Measurements from ENCODE around the gene TSSK2. TPM values are rescaled to one million over a fixed set of nuclear protein-coding genes. Genes with fewer than 3 reads are reported as not detected.

TSSK2 gene
- total RNA-seq, 1 donor, result not detected

- Histone ChIP-seq H2AFZ (ENCODE audit: low read length) (no peak overlapping the region), H3K27me3 (ENCODE audit: insufficient read depth, low read length) (peaks cover 19% of the 10 kb centered on the region), H3K36me3 (ENCODE audit: insufficient read depth, low read length) (peaks cover 3% of the 10 kb centered on the region), H3K79me2 (ENCODE audit: insufficient read depth, low read length) (peaks cover 78% of the 10 kb centered on the region), H3K9me3 (ENCODE audit: low read depth, low read length) (no peaks in the 10 kb centered on the region), H4K20me1 (ENCODE audit: insufficient read depth, low read length) (peaks cover 40% of the 10 kb centered on the region), H3K4me1 (ENCODE audit: insufficient read depth, low read length) (peaks cover 39% of the 10 kb centered on the region), H3K4me2 (ENCODE audit: insufficient read depth, low read length) (peak overlapping the region; percentile 93), H3K4me3 (ENCODE audit: insufficient read depth, low read length) (peak overlapping the region; percentile 99), H3K27ac (ENCODE audit: low read depth, low read length) (peak overlapping the region; percentile 90)
- TF ChIP-seq CTCF (IDR thresholded peaks at IDR 0.05; ENCODE audit: extremely low read depth, low read depth, low read length), result no peak
- DNase-seq (ENCODE audit: insufficient read length, low spot score, missing footprints), result peak; percentile 58
Measured at GRCh38 chr22:19173047-19174035, 42.2 kb downstream of the TSSK2 start.

- no peaks in the 10 kb centered on the region for H3K9me3 ChIP-seq (ENCODE audit: low read depth, low read length)
- H3K4me3 ChIP-seq (ENCODE audit: insufficient read depth, low read length), result no peak overlapping the region
- no peak for TF ChIP-seq CTCF (IDR thresholded peaks at IDR 0.05; ENCODE audit: extremely low read depth, low read depth, low read length)
- no peak overlapping the region for H2AFZ ChIP-seq (ENCODE audit: low read length)
- H3K27ac ChIP-seq (ENCODE audit: low read depth, low read length), result peak overlapping the region; percentile 71
- H3K36me3 ChIP-seq (ENCODE audit: insufficient read depth, low read length), result peaks cover 3% of the 10 kb centered on the region
- peaks cover 8% of the 10 kb centered on the region for H3K27me3 ChIP-seq (ENCODE audit: insufficient read depth, low read length)
- peak; percentile 96 for DNase-seq (ENCODE audit: insufficient read length, low spot score, missing footprints)
- H3K79me2 ChIP-seq (ENCODE audit: insufficient read depth, low read length), result peaks cover 78% of the 10 kb centered on the region
- peaks cover 43% of the 10 kb centered on the region for H3K4me1 ChIP-seq (ENCODE audit: insufficient read depth, low read length)
- peaks cover 40% of the 10 kb centered on the region for H4K20me1 ChIP-seq (ENCODE audit: insufficient read depth, low read length)
- peak overlapping the region; percentile 17 for H3K4me2 ChIP-seq (ENCODE audit: insufficient read depth, low read length)
Measured at GRCh38 chr22:19174106-19175025, 43.3 kb downstream of the TSSK2 start.

- peak overlapping the region; percentile 17 for H3K4me2 ChIP-seq (ENCODE audit: insufficient read depth, low read length)
- TF ChIP-seq CTCF (IDR thresholded peaks at IDR 0.05; ENCODE audit: extremely low read depth, low read depth, low read length), result no peak
- peak overlapping the region; percentile 71 for H3K27ac ChIP-seq (ENCODE audit: low read depth, low read length)
- H3K4me1 ChIP-seq (ENCODE audit: insufficient read depth, low read length), result peaks cover 43% of the 10 kb centered on the region
- H3K4me3 ChIP-seq (ENCODE audit: insufficient read depth, low read length), result no peak overlapping the region
- H3K9me3 ChIP-seq (ENCODE audit: low read depth, low read length), result no peaks in the 10 kb centered on the region
- peaks cover 40% of the 10 kb centered on the region for H4K20me1 ChIP-seq (ENCODE audit: insufficient read depth, low read length)
- H3K36me3 ChIP-seq (ENCODE audit: insufficient read depth, low read length), result peaks cover 3% of the 10 kb centered on the region
- peak; percentile 72 for DNase-seq (ENCODE audit: insufficient read length, low spot score, missing footprints)
- H3K79me2 ChIP-seq (ENCODE audit: insufficient read depth, low read length), result peaks cover 77% of the 10 kb centered on the region
- H2AFZ ChIP-seq (ENCODE audit: low read length), result no peak overlapping the region
- peaks cover under 1% of the 10 kb centered on the region for H3K27me3 ChIP-seq (ENCODE audit: insufficient read depth, low read length)
Measured at GRCh38 chr22:19175026-19175601, 44.0 kb downstream of the TSSK2 start.

Measured in osteoblast (primary cell).